ENCODE results near the gene ABCC11. TPM values are rescaled to one million over a fixed set of nuclear protein-coding genes. Genes with fewer than 3 reads are reported as not detected.
"Not testable (repeated sequence)": the region's sequence is repeated elsewhere in the genome, so short reads cannot be mapped to it uniquely, and the experiment has no call there.

Gene ABCC11
- total and polyA plus RNA-seq, 2 of the 13 experiments (the other 11 are each of a cell fraction or from before 2014, with no cell fraction given): 1.0 to 1.4 TPM

DNA sequence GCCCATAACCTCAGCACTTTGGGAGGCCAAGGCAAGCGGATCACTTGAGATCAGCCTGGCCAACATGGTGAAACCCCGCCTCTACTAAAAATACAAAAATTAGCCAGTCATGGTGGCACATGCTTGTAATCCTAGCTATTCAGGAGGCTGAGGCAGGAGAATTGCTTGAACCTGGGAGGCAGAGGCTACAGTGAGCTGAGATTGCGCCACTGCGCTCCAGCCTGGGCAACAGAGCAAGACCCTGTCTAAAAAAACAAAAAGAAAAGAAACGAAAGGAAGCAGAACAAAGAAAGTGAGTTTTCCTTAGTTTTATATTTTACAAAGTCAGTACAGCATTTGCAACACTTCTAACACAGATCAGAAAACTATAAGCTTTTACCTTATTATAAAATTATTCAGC is 80.7 kb downstream of the ABCC11 start:
- CTCF ChIA-PET (ENCODE audit: low intra/inter-chr PET ratio, low total read pairs); H3K9ac ChIP-seq (ENCODE audit: insufficient read depth, low read depth, low read length); H2AFZ ChIP-seq (ENCODE audit: low read length); H3K79me2 ChIP-seq (ENCODE audit: insufficient read depth, low read length); FAIRE-seq; H3K27me3 ChIP-seq (ENCODE audit: control insufficient read depth in 1 of 2, insufficient read depth in 2 of 2, low read length in 2 of 2); BruUV-seq (replicated peaks); intact Hi-C loops (cut with micrococcal nuclease; ENCODE audit: unreplicated experiment); H4K20me1 ChIP-seq (ENCODE audit: insufficient read depth, low read length); H3K9me3 ChIP-seq (ENCODE audit: low read length); DNase-seq (ENCODE audit: low spot score); H3K4me2 ChIP-seq (ENCODE audit: low read depth, low read length); H3K4me3 ChIP-seq (replicated peaks in 1 of 3; ENCODE audit: insufficient read depth in 1 of 3, low read depth in 2 of 3, low read length in 3 of 3); H3K27ac ChIP-seq (ENCODE audit: extremely low read length, insufficient read depth, low read length); H3K36me3 ChIP-seq (replicated peaks in 1 of 2; ENCODE audit: control insufficient read depth in 1 of 2, insufficient read depth in 2 of 2, low read length in 2 of 2); ATAC-seq: not testable (repeated sequence)
- POLR2A ChIA-PET: interaction anchor here (0.8 to 3.1 kb wide), 5 partner anchors 35 to 1333 kb away, joined by 3 to 26 read pairs (median 5); no protein-coding TSS in a partner anchor
- in situ Hi-C loops (cut with HindIII; ENCODE audit: extremely low pct_ligation_motif_present, low pct_unique_long_range_greater_than_20kb): loop anchor here (10.0 kb wide), 1 partner anchor 1222 kb away; no protein-coding TSS in a partner anchor
- TF ChIP-seq ZNF501 (CRISPR knock-in tag; IDR thresholded peaks at IDR 0.05) (0 out of 2 replicates have a peak, but pooled peaks have one; percentile 49), CEBPG (CRISPR knock-in tag; IDR thresholded peaks at IDR 0.05) (0 out of 2 replicates have a peak, but pooled peaks have one; percentile 12), ZNF121 (CRISPR knock-in tag; IDR thresholded peaks at IDR 0.05) (peak; percentile 96), REPIN1 (CRISPR knock-in tag; IDR thresholded peaks at IDR 0.05; ENCODE audit: borderline replicate concordance, low read depth) (0 out of 2 replicates have a peak, but pooled peaks have one; percentile 5)
- TF ChIP-seq, protein P1, sequence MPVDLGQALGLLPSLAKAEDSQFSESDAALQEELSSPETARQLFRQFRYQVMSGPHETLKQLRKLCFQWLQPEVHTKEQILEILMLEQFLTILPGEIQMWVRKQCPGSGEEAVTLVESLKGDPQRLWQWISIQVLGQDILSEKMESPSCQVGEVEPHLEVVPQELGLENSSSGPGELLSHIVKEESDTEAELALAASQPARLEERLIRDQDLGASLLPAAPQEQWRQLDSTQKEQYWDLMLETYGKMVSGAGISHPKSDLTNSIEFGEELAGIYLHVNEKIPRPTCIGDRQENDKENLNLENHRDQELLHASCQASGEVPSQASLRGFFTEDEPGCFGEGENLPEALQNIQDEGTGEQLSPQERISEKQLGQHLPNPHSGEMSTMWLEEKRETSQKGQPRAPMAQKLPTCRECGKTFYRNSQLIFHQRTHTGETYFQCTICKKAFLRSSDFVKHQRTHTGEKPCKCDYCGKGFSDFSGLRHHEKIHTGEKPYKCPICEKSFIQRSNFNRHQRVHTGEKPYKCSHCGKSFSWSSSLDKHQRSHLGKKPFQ (CRISPR knock-in tag; IDR thresholded peaks at IDR 0.05; ENCODE audit: insufficient replicate concordance): peak; percentile 34
- TF ChIP-seq, protein P2, sequence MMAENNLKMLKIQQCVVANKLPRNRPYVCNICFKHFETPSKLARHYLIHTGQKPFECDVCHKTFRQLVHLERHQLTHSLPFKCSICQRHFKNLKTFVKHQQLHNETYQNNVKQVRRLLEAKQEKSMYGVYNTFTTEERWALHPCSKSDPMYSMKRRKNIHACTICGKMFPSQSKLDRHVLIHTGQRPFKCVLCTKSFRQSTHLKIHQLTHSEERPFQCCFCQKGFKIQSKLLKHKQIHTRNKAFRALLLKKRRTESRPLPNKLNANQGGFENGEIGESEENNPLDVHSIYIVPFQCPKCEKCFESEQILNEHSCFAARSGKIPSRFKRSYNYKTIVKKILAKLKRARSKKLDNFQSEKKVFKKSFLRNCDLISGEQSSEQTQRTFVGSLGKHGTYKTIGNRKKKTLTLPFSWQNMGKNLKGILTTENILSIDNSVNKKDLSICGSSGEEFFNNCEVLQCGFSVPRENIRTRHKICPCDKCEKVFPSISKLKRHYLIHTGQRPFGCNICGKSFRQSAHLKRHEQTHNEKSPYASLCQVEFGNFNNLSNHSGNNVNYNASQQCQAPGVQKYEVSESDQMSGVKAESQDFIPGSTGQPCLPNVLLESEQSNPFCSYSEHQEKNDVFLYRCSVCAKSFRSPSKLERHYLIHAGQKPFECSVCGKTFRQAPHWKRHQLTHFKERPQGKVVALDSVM (CRISPR knock-in tag; IDR thresholded peaks at IDR 0.05): peak; percentile 82
- TF ChIP-seq, protein P3, sequence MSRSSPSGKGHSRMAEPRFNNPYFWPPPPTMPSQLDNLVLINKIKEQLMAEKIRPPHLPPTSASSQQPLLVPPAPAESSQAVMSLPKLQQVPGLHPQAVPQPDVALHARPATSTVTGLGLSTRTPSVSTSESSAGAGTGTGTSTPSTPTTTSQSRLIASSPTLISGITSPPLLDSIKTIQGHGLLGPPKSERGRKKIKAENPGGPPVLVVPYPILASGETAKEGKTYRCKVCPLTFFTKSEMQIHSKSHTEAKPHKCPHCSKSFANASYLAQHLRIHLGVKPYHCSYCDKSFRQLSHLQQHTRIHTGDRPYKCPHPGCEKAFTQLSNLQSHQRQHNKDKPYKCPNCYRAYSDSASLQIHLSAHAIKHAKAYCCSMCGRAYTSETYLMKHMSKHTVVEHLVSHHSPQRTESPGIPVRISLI (CRISPR knock-in tag; IDR thresholded peaks at IDR 0.05; ENCODE audit: borderline replicate concordance): 0 out of 2 replicates have a peak, but pooled peaks have one; percentile 2
- TF ChIP-seq, protein P4, sequence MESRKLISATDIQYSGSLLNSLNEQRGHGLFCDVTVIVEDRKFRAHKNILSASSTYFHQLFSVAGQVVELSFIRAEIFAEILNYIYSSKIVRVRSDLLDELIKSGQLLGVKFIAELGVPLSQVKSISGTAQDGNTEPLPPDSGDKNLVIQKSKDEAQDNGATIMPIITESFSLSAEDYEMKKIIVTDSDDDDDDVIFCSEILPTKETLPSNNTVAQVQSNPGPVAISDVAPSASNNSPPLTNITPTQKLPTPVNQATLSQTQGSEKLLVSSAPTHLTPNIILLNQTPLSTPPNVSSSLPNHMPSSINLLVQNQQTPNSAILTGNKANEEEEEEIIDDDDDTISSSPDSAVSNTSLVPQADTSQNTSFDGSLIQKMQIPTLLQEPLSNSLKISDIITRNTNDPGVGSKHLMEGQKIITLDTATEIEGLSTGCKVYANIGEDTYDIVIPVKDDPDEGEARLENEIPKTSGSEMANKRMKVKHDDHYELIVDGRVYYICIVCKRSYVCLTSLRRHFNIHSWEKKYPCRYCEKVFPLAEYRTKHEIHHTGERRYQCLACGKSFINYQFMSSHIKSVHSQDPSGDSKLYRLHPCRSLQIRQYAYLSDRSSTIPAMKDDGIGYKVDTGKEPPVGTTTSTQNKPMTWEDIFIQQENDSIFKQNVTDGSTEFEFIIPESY (CRISPR knock-in tag; IDR thresholded peaks at IDR 0.05): peak; percentile 82
- WGBS (ENCODE audit: low lambda C conversion rate): 83% methylated on average over 5 of the region's 5 CpGs
- peaks cover 36% of the 10 kb centered on the region for H3K4me1 ChIP-seq (ENCODE audit: insufficient read depth, low read length)

Data from HepG2 (cell line).